GM23338 (cell line): ENCODE data around the gene C3orf49. TPM values are rescaled to one million over a fixed set of nuclear protein-coding genes. Genes with fewer than 3 reads are reported as not detected.

ENCODE experiments used
- ATAC-seq: fragments of 200-7000 bp; cut with Tn5 transposase; 3 replicates; pipeline ENCODE4 v1.9.1; 2020
- DNase-seq: peaks from one replicate; pipeline ENCODE4 v3.0.0-alpha.2; 2015; ENCODE audit warnings: low spot score
- H2AFZ ChIP-seq: fragments of 200-600 bp; sonication (generic); 2 replicates; pipeline ENCODE4 v1.8.0; 2016; ENCODE audit warnings: antibody characterized with exemption, mild to moderate bottlenecking, moderate library complexity
- H3F3A ChIP-seq: fragments of 200-600 bp; sonication (generic); replicated peaks from 2 replicates; pipeline ENCODE4 v1.8.0; 2017; ENCODE audit warnings: antibody characterized with exemption, mixed run types, low read depth
- H3K27ac ChIP-seq: fragments of 200-600 bp; sonication (generic); 2 replicates; pipeline ENCODE4 v1.6.1; 2016; ENCODE audit warnings: low read depth
- H3K27me3 ChIP-seq: fragments of 200-600 bp; sonication (generic); 2 replicates; pipeline ENCODE4 v1.8.0; 2016; ENCODE audit warnings: mild to moderate bottlenecking, mixed run types, moderate library complexity; ENCODE audit not compliant: insufficient read depth
- H3K36me3 ChIP-seq: fragments of 200-600 bp; sonication (generic); 2 replicates; pipeline ENCODE4 v1.8.0; 2016; ENCODE audit warnings: mild to moderate bottlenecking; ENCODE audit not compliant: insufficient read depth
- H3K4me1 ChIP-seq: fragments of 200-600 bp; sonication (generic); 2 replicates; pipeline ENCODE4 v1.8.0; 2016; ENCODE audit warnings: mild to moderate bottlenecking, moderate library complexity; ENCODE audit not compliant: insufficient read depth
- H3K4me2 ChIP-seq: fragments of 200-600 bp; sonication (generic); 2 replicates; pipeline ENCODE4 v1.7.1; 2017; ENCODE audit warnings: mixed run types
- H3K4me3 ChIP-seq: fragments of 200-600 bp; sonication (generic); 2 replicates; pipeline ENCODE4 v1.6.1; 2016; ENCODE audit warnings: mixed run types
- H3K79me2 ChIP-seq: fragments of 200-600 bp; sonication (generic); replicated peaks from 2 replicates; pipeline ENCODE4 v1.8.0; 2017; ENCODE audit warnings: mild to moderate bottlenecking; ENCODE audit not compliant: insufficient read depth
- H3K9me2 ChIP-seq: fragments of 200-600 bp; sonication (generic); 2 replicates; pipeline ENCODE4 v1.8.0; 2017; ENCODE audit not compliant: insufficient read depth
- H4K20me1 ChIP-seq: fragments of 200-600 bp; sonication (generic); replicated peaks from 2 replicates; pipeline ENCODE4 v1.8.0; 2017; ENCODE audit warnings: mild to moderate bottlenecking; ENCODE audit not compliant: insufficient read depth
- H3K27ac Mint-ChIP-seq: 2 replicates; pipeline ENCODE4 v1.8.0; 2020; ENCODE audit warnings: inconsistent platforms, mild to moderate bottlenecking, moderate library complexity, mixed read lengths
- H3K27me3 Mint-ChIP-seq: 3 replicates; pipeline ENCODE4 v1.8.0; 2022; ENCODE audit warnings: low read depth, mild to moderate bottlenecking, moderate library complexity, mixed read lengths, inconsistent platforms; ENCODE audit not compliant: insufficient read depth, poor library complexity
- H3K36me3 Mint-ChIP-seq: 3 replicates; pipeline ENCODE4 v1.8.0; 2021; ENCODE audit warnings: low read depth, mild to moderate bottlenecking, inconsistent platforms, moderate library complexity, mixed read lengths
- H3K4me1 Mint-ChIP-seq: 3 replicates; pipeline ENCODE4 v1.8.0; 2020; ENCODE audit warnings: mild to moderate bottlenecking, inconsistent platforms, mixed read lengths
- H3K4me3 Mint-ChIP-seq: 3 replicates; pipeline ENCODE4 v1.8.0; 2021; ENCODE audit warnings: moderate library complexity, mild to moderate bottlenecking, inconsistent platforms, mixed read lengths
- H3K9me3 Mint-ChIP-seq: 3 replicates; pipeline ENCODE4 v1.8.0; 2020; ENCODE audit warnings: moderate library complexity, mild to moderate bottlenecking, inconsistent platforms, mixed read lengths
- CREB1 ChIP-seq: fragments of 250-450 bp; sonication (Bioruptor Pico); IDR thresholded peaks from 2 replicates; pipeline ENCODE4 v1.5.0; 2020; ENCODE audit warnings: low read depth, mild to moderate bottlenecking, moderate library complexity
- CTCF ChIP-seq, 2 experiments: fragments of 200-600 bp in 1 of 2; sonication (generic) in 1 of 2; conservative IDR thresholded peaks; 2 replicates each; pipeline versions ENCODE4 v1.5.1 to v1.6.1; 2016 to 2017; ENCODE audit warnings: antibody characterized with exemption in 2 of 2, low read depth in 2 of 2, mild to moderate bottlenecking in 2 of 2, moderate library complexity in 1 of 2
- EZH2 ChIP-seq: fragments of 200-600 bp; sonication (generic); IDR thresholded peaks from one replicate; pipeline ENCODE4 v1.8.0; 2017; ENCODE audit warnings: antibody characterized with exemption, mild to moderate bottlenecking, low read depth; ENCODE audit not compliant: unreplicated experiment
- EZH2phosphoT487 ChIP-seq: fragments of 200-600 bp; sonication (generic); IDR thresholded peaks from one replicate; pipeline ENCODE4 v1.8.1; 2018; ENCODE audit warnings: antibody characterized with exemption; ENCODE audit not compliant: unreplicated experiment
- JUNB ChIP-seq: IDR thresholded peaks from one replicate; pipeline ENCODE4 v1.6.1; 2016; ENCODE audit warnings: antibody characterized with exemption; ENCODE audit not compliant: unreplicated experiment
- NANOG ChIP-seq: IDR thresholded peaks from 2 replicates; pipeline ENCODE4 v1.6.1; 2016; ENCODE audit warnings: antibody characterized with exemption, borderline replicate concordance
- POLR2AphosphoS5 ChIP-seq: IDR thresholded peaks from 2 replicates; pipeline ENCODE4 v1.6.1; 2016; ENCODE audit warnings: antibody characterized with exemption, low read depth
- ZNF114 ChIP-seq: fragments of 250-450 bp; sonication (Bioruptor Pico); IDR thresholded peaks from 2 replicates; pipeline ENCODE4 v1.5.0; 2020; ENCODE audit warnings: mild to moderate bottlenecking, moderate library complexity
- ZNF331 ChIP-seq: fragments of 250-450 bp; sonication (Bioruptor Pico); IDR thresholded peaks from 2 replicates; pipeline ENCODE4 v1.5.0; 2020; ENCODE audit warnings: low read depth, mild to moderate bottlenecking, moderate library complexity
- polyA plus RNA-seq: library from polyadenylated mRNA; unstranded; fragments of >200 nt; fragmentation: Nextera tagmentation; extraction: Ambion mirVana; gene quantifications from 2 replicates; pipeline ENCODE4 v1.2.1, GENCODE V29; 2016
- total RNA-seq: library from RNA; depleted of rRNA; stranded (reverse); fragments of >200 nt; shearing (Covaris generic); gene quantifications from 2 replicates; pipeline ENCODE4 v1.2.3, GENCODE V29; 2014
- TF ChIP-seq, protein P1 (sequence below): IDR thresholded peaks from one replicate; pipeline ENCODE4 v1.6.1; 2018; ENCODE audit warnings: antibody characterized with exemption; ENCODE audit not compliant: unreplicated experiment

Gene C3orf49
- total and polyA plus RNA-seq, 2 experiments from 2014 or later: 0.23 TPM; not detected in 1

GRCh38 chr3:63791974-63792373 lies 27.1 kb upstream of the C3orf49 start:
- Histone ChIP-seq H3K79me2 (no peaks in the 10 kb centered on the region), H4K20me1 (no peaks in the 10 kb centered on the region), H3K27ac (no peak overlapping the region), H3K27me3 (no peaks in the 10 kb centered on the region), H3K4me2 (no peak overlapping the region), H3K36me3 (no peaks in the 10 kb centered on the region), H3K4me3 (no peak overlapping the region), H3K9me2 (0 out of 2 replicates have a peak, but pooled peaks cover 2% of the 10 kb centered on the region), H3K4me1 (peaks cover 3% of the 10 kb centered on the region; the same call in 1 of the 2 replicates), H2AFZ (no peak overlapping the region), H3F3A (no peaks in the 10 kb centered on the region)
- ATAC-seq (no peak), DNase-seq (no peak)
- TF ChIP-seq CTCF (conservative IDR thresholded peaks at IDR 0.05; ENCODE audit: low read depth in 2 of 2) (peak; percentile 44 to 59), ZNF114 (CRISPR knock-in tag) (no peak)
- Mint-ChIP-seq H3K9me3 (no peaks in the 10 kb centered on the region), H3K27ac (no peak overlapping the region), H3K36me3 (no peaks in the 10 kb centered on the region), H3K4me3 (no peak overlapping the region), H3K4me1 (peaks cover 6% of the 10 kb centered on the region), H3K27me3 (no peaks in the 10 kb centered on the region)

DNA sequence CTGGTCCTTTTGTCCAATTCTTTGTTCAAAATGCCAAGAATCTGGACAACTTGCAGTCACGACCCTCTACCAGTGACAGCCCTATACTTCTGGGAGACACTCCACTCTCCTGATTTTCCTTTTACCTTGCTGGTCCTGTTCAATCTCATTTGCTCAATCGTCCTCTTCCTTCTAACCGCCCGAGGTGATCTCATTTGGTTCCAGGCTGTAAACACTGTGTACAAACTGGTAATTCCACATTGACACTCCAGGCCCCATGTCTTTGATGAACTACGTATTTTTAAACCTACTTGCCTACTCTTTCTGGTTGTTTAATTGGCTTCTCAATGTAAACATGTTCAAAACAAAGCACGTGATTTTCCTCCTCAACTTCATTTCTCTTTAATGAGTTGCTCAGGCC lies 23.7 kb upstream of the C3orf49 start:
- Mint-ChIP-seq H3K9me3 (no peaks in the 10 kb centered on the region), H3K27me3 (no peaks in the 10 kb centered on the region), H3K4me1 (peaks cover 5% of the 10 kb centered on the region), H3K4me3 (no peak overlapping the region), H3K36me3 (no peaks in the 10 kb centered on the region), H3K27ac (no peak overlapping the region)
- H3K27ac ChIP-seq: no peak overlapping the region
- H3K79me2 ChIP-seq: no peaks in the 10 kb centered on the region
- no peaks in the 10 kb centered on the region for H3K36me3 ChIP-seq
- H3K4me2 ChIP-seq: no peak overlapping the region
- ATAC-seq (no peak), DNase-seq (no peak)
- H3K4me1 ChIP-seq: peaks cover 3% of the 10 kb centered on the region; the same call in 1 of the 2 replicates
- no peaks in the 10 kb centered on the region for H3K27me3 ChIP-seq
- no peaks in the 10 kb centered on the region for H4K20me1 ChIP-seq
- H3K4me3 ChIP-seq: no peak overlapping the region
- TF ChIP-seq EZH2 (no peak), POLR2AphosphoS5 (no peak), ZNF331 (CRISPR knock-in tag) (no peak), EZH2phosphoT487 (no peak), NANOG (no peak), JUNB (no peak), CREB1 (CRISPR knock-in tag) (no peak), CTCF (conservative IDR thresholded peaks at IDR 0.05; ENCODE audit: low read depth in 2 of 2) (no peak)
- TF ChIP-seq, protein P1, sequence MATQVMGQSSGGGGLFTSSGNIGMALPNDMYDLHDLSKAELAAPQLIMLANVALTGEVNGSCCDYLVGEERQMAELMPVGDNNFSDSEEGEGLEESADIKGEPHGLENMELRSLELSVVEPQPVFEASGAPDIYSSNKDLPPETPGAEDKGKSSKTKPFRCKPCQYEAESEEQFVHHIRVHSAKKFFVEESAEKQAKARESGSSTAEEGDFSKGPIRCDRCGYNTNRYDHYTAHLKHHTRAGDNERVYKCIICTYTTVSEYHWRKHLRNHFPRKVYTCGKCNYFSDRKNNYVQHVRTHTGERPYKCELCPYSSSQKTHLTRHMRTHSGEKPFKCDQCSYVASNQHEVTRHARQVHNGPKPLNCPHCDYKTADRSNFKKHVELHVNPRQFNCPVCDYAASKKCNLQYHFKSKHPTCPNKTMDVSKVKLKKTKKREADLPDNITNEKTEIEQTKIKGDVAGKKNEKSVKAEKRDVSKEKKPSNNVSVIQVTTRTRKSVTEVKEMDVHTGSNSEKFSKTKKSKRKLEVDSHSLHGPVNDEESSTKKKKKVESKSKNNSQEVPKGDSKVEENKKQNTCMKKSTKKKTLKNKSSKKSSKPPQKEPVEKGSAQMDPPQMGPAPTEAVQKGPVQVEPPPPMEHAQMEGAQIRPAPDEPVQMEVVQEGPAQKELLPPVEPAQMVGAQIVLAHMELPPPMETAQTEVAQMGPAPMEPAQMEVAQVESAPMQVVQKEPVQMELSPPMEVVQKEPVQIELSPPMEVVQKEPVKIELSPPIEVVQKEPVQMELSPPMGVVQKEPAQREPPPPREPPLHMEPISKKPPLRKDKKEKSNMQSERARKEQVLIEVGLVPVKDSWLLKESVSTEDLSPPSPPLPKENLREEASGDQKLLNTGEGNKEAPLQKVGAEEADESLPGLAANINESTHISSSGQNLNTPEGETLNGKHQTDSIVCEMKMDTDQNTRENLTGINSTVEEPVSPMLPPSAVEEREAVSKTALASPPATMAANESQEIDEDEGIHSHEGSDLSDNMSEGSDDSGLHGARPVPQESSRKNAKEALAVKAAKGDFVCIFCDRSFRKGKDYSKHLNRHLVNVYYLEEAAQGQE: no peak
- H3K9me2 ChIP-seq: peaks cover 2% of the 10 kb centered on the region; the same call in 1 of the 2 replicates
- no peaks in the 10 kb centered on the region for H3F3A ChIP-seq
- H2AFZ ChIP-seq: peak overlapping the region; percentile 64; the same call in 1 of the 2 replicates
